ENCODE data around the gene FAM3B. TPM values are rescaled to one million over a fixed set of nuclear protein-coding genes. Genes with fewer than 3 reads are reported as not detected.

The FAM3B gene
- total RNA-seq, 1 experiment from 2014 or later = 0.23 TPM

- no peak for DNase-seq (ENCODE audit: low read depth)
These were observed 81.7 kb downstream of the FAM3B start for GRCh38 chr21:41398251-41398650.

- no peak for DNase-seq (ENCODE audit: low read depth)
These were observed 82.2 kb downstream of the FAM3B start for GRCh38 chr21:41398831-41399230.

- no peak for DNase-seq (ENCODE audit: low read depth)
These were observed 82.7 kb downstream of the FAM3B start for GRCh38 chr21:41399246-41399800.

GRCh38 chr21:41402231-41402630 lies 85.6 kb downstream of the FAM3B start:
- DNase-seq (ENCODE audit: low read depth) = no peak

GRCh38 chr21:41402796-41403195 lies 86.2 kb downstream of the FAM3B start:
- DNase-seq (ENCODE audit: low read depth) = no peak

GRCh38 chr21:41403331-41403730 lies 86.7 kb downstream of the FAM3B start:
- DNase-seq (ENCODE audit: low read depth) = no peak

- no peak for DNase-seq (ENCODE audit: low read depth)
These were observed 87.4 kb downstream of the FAM3B start for GRCh38 chr21:41403966-41404365.

GRCh38 chr21:41405321-41405720 lies 88.7 kb downstream of the FAM3B start:
- no peak for DNase-seq (ENCODE audit: low read depth)

GRCh38 chr21:41406340-41406739 lies 89.7 kb downstream of the FAM3B start:
- DNase-seq (ENCODE audit: low read depth) = no peak

Other genes with a start within 250 kb of the FAM3B start
- 70.5 and 74.0 TPM in 2 replicates for gene BACE2, start 148.6 kb upstream of the FAM3B start, total RNA-seq (2014; rRNA removed; shearing (Covaris generic))
- 5.7 and 12.5 TPM in 2 replicates for gene MX2, start 45.2 kb downstream of the FAM3B start, total RNA-seq (2014; rRNA removed; shearing (Covaris generic))
- 38.7 and 84.1 TPM in 2 replicates for gene MX1, start 109.4 kb downstream of the FAM3B start, total RNA-seq (2014; rRNA removed; shearing (Covaris generic))
- 7.3 and 9.0 TPM in 2 replicates for gene TMPRSS2, start 191.4 kb downstream of the FAM3B start, total RNA-seq (2014; rRNA removed; shearing (Covaris generic))

Measured in Daoy (cell line).